HEK293 (cell line): Measurements from ENCODE around the gene RPSA.

Experiments
- CTCF ChIP-seq: fragments of 450-650 bp; formaldehyde crosslinking; IDR thresholded peaks from 2 replicates; pipeline ENCODE4 v1.5.1; 2016; ENCODE audit warnings: missing biosample characterization, missing genetic modification characterization
- EGR2 ChIP-seq: fragments of 450-650 bp; formaldehyde crosslinking; IDR thresholded peaks from 2 replicates; pipeline ENCODE4 v1.5.1; 2016; ENCODE audit warnings: low read depth, missing biosample characterization, missing genetic modification characterization
- KLF16 ChIP-seq: fragments of 450-650 bp; formaldehyde crosslinking; IDR thresholded peaks from 2 replicates; pipeline ENCODE4 v1.5.1; 2017; ENCODE audit warnings: missing biosample characterization, missing genetic modification characterization
- KLF7 ChIP-seq: fragments of 450-650 bp; formaldehyde crosslinking; IDR thresholded peaks from 2 replicates; pipeline ENCODE4 v1.5.1; 2016; ENCODE audit warnings: missing biosample characterization, missing genetic modification characterization, borderline replicate concordance
- PRDM10 ChIP-seq: fragments of 450-650 bp; formaldehyde crosslinking; IDR thresholded peaks from 2 replicates; pipeline ENCODE4 v1.5.1; 2016; ENCODE audit warnings: missing biosample characterization, missing genetic modification characterization
- SALL2 ChIP-seq: fragments of 450-650 bp; formaldehyde crosslinking; IDR thresholded peaks from 2 replicates; pipeline ENCODE4 v1.5.0; 2017; ENCODE audit warnings: missing biosample characterization, mild to moderate bottlenecking, missing genetic modification characterization, borderline replicate concordance
- SP2 ChIP-seq: fragments of 450-650 bp; formaldehyde crosslinking; IDR thresholded peaks from 2 replicates; pipeline ENCODE4 v1.5.1; 2016; ENCODE audit warnings: missing biosample characterization, missing genetic modification characterization
- SP3 ChIP-seq: fragments of 450-650 bp; formaldehyde crosslinking; IDR thresholded peaks from 2 replicates; pipeline ENCODE4 v1.5.1; 2016; ENCODE audit warnings: missing biosample characterization, missing genetic modification characterization
- ZNF10 ChIP-seq: fragments of 450-650 bp; formaldehyde crosslinking; IDR thresholded peaks from 2 replicates; pipeline ENCODE4 v1.5.1; 2017; ENCODE audit warnings: missing biosample characterization, missing genetic modification characterization
- ZNF184 ChIP-seq: fragments of 450-650 bp; IDR thresholded peaks from 2 replicates; pipeline ENCODE4 v1.5.1; 2018; ENCODE audit warnings: missing biosample characterization, mild to moderate bottlenecking, missing genetic modification characterization
- ZNF239 ChIP-seq: fragments of 450-650 bp; formaldehyde crosslinking; IDR thresholded peaks from 2 replicates; pipeline ENCODE4 v1.5.1; 2016; ENCODE audit warnings: missing biosample characterization, missing genetic modification characterization
- ZNF518A ChIP-seq: fragments of 450-650 bp; formaldehyde crosslinking; conservative IDR thresholded peaks from 2 replicates; pipeline ENCODE4 v1.5.1; 2016; ENCODE audit warnings: low read depth, missing biosample characterization, missing genetic modification characterization
- ZNF529 ChIP-seq: fragments of 450-650 bp; formaldehyde crosslinking; IDR thresholded peaks from 2 replicates; pipeline ENCODE4 v1.5.1; 2017; ENCODE audit warnings: missing genetic modification characterization, missing biosample characterization; ENCODE audit not compliant: insufficient replicate concordance
- TF ChIP-seq, protein P1 (sequence below): fragments of 450-650 bp; formaldehyde crosslinking; IDR thresholded peaks from 2 replicates; pipeline ENCODE4 v1.5.1; 2016; ENCODE audit warnings: missing biosample characterization, missing genetic modification characterization
- TF ChIP-seq, protein P2 (sequence below): fragments of 450-650 bp; formaldehyde crosslinking; conservative IDR thresholded peaks from 2 replicates; pipeline ENCODE4 v1.5.1; 2016; ENCODE audit warnings: low read depth, missing biosample characterization, missing genetic modification characterization
- TF ChIP-seq, protein P3 (sequence below): fragments of 450-650 bp; formaldehyde crosslinking; IDR thresholded peaks from 2 replicates; pipeline ENCODE4 v1.5.1; 2016; ENCODE audit warnings: missing biosample characterization, missing genetic modification characterization
- TF ChIP-seq, protein P4 (sequence below): fragments of 450-650 bp; formaldehyde crosslinking; IDR thresholded peaks from 2 replicates; pipeline ENCODE4 v1.5.1; 2017; ENCODE audit warnings: missing biosample characterization, missing genetic modification characterization

The RPSA gene

GRCh38 chr3:39406368-39407258 is at the start of gene RPSA (continued):
- TF ChIP-seq KLF7 (tag by site-specific recombination) (no peak), SALL2 (tag by site-specific recombination) (no peak), PRDM10 (tag by site-specific recombination) (peak; percentile 29; the same call in 1 of the 2 replicates), EGR2 (tag by site-specific recombination) (0 out of 2 replicates have a peak, but pooled peaks have one; percentile 9), ZNF518A (tag by site-specific recombination) (peak; percentile 52), ZNF184 (tag by site-specific recombination) (no peak), CTCF (tag by site-specific recombination) (peak; percentile 71), SP3 (tag by site-specific recombination) (peak; percentile 51; the same call in 1 of the 2 replicates), ZNF10 (tag by site-specific recombination) (no peak), ZNF529 (tag by site-specific recombination) (no peak), KLF16 (tag by site-specific recombination) (peak; percentile 49; the same call in 1 of the 2 replicates), SP2 (tag by site-specific recombination) (peak; percentile 79), ZNF239 (no peak)
- TF ChIP-seq, protein P1, sequence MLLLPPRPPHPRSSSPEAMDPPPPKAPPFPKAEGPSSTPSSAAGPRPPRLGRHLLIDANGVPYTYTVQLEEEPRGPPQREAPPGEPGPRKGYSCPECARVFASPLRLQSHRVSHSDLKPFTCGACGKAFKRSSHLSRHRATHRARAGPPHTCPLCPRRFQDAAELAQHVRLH, result no peak
- TF ChIP-seq, protein P2, sequence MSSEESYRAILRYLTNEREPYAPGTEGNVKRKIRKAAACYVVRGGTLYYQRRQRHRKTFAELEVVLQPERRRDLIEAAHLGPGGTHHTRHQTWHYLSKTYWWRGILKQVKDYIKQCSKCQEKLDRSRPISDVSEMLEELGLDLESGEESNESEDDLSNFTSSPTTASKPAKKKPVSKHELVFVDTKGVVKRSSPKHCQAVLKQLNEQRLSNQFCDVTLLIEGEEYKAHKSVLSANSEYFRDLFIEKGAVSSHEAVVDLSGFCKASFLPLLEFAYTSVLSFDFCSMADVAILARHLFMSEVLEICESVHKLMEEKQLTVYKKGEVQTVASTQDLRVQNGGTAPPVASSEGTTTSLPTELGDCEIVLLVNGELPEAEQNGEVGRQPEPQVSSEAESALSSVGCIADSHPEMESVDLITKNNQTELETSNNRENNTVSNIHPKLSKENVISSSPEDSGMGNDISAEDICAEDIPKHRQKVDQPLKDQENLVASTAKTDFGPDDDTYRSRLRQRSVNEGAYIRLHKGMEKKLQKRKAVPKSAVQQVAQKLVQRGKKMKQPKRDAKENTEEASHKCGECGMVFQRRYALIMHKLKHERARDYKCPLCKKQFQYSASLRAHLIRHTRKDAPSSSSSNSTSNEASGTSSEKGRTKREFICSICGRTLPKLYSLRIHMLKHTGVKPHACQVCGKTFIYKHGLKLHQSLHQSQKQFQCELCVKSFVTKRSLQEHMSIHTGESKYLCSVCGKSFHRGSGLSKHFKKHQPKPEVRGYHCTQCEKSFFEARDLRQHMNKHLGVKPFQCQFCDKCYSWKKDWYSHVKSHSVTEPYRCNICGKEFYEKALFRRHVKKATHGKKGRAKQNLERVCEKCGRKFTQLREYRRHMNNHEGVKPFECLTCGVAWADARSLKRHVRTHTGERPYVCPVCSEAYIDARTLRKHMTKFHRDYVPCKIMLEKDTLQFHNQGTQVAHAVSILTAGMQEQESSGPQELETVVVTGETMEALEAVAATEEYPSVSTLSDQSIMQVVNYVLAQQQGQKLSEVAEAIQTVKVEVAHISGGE, result peak; percentile 78
- TF ChIP-seq, protein P3, sequence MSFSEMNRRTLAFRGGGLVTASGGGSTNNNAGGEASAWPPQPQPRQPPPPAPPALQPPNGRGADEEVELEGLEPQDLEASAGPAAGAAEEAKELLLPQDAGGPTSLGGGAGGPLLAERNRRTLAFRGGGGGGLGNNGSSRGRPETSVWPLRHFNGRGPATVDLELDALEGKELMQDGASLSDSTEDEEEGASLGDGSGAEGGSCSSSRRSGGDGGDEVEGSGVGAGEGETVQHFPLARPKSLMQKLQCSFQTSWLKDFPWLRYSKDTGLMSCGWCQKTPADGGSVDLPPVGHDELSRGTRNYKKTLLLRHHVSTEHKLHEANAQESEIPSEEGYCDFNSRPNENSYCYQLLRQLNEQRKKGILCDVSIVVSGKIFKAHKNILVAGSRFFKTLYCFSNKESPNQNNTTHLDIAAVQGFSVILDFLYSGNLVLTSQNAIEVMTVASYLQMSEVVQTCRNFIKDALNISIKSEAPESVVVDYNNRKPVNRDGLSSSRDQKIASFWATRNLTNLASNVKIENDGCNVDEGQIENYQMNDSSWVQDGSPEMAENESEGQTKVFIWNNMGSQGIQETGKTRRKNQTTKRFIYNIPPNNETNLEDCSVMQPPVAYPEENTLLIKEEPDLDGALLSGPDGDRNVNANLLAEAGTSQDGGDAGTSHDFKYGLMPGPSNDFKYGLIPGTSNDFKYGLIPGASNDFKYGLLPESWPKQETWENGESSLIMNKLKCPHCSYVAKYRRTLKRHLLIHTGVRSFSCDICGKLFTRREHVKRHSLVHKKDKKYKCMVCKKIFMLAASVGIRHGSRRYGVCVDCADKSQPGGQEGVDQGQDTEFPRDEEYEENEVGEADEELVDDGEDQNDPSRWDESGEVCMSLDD, result peak; percentile 65
- TF ChIP-seq, protein P4, sequence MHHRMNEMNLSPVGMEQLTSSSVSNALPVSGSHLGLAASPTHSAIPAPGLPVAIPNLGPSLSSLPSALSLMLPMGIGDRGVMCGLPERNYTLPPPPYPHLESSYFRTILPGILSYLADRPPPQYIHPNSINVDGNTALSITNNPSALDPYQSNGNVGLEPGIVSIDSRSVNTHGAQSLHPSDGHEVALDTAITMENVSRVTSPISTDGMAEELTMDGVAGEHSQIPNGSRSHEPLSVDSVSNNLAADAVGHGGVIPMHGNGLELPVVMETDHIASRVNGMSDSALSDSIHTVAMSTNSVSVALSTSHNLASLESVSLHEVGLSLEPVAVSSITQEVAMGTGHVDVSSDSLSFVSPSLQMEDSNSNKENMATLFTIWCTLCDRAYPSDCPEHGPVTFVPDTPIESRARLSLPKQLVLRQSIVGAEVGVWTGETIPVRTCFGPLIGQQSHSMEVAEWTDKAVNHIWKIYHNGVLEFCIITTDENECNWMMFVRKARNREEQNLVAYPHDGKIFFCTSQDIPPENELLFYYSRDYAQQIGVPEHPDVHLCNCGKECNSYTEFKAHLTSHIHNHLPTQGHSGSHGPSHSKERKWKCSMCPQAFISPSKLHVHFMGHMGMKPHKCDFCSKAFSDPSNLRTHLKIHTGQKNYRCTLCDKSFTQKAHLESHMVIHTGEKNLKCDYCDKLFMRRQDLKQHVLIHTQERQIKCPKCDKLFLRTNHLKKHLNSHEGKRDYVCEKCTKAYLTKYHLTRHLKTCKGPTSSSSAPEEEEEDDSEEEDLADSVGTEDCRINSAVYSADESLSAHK (tag by site-specific recombination), result peak; percentile 91
